HG02678 (cell line): ENCODE results near the gene ZCCHC8.
A peak's percentile ranks its signal among the peaks of the same experiment; 100 is the strongest.

Experiments used
- ATAC-seq: cut with Tn5 transposase; IDR thresholded peaks from one replicate; pipeline ENCODE4 v1.9.1; 2021; ENCODE audit warnings: mild to moderate bottlenecking, moderate library complexity; ENCODE audit not compliant: unreplicated experiment

The ZCCHC8 gene

GRCh38 chr12:122500685-122501488 lies at the start of gene ZCCHC8:
Gene ZCCHC8 (minus strand): TSS chr12:122500932. CDS start chr12:122500840, 92 bp downstream.
- peak; percentile 96 for ATAC-seq

- no peak for ATAC-seq
Measured at GRCh38 chr12:122547330-122547729, 46.6 kb upstream of the ZCCHC8 start.

- ATAC-seq, result peak; percentile 82
Measured at GRCh38 chr12:122545855-122546254, 45.1 kb upstream of the ZCCHC8 start.

GRCh38 chr12:122544537-122544936 lies 43.8 kb upstream of the ZCCHC8 start:
- ATAC-seq, result no peak

- ATAC-seq, result no peak
Measured at GRCh38 chr12:122538496-122538895, 37.8 kb upstream of the ZCCHC8 start.

GRCh38 chr12:122537021-122537420 lies 36.3 kb upstream of the ZCCHC8 start:
- ATAC-seq, result no peak

- ATAC-seq, result no peak
Measured at GRCh38 chr12:122533856-122534255, 33.1 kb upstream of the ZCCHC8 start.

- ATAC-seq, result no peak
Measured at GRCh38 chr12:122528992-122529391, 28.3 kb upstream of the ZCCHC8 start.

GRCh38 chr12:122528582-122528981 lies 27.9 kb upstream of the ZCCHC8 start:
- no peak for ATAC-seq

- ATAC-seq, result no peak
Measured at GRCh38 chr12:122527478-122527944, 26.8 kb upstream of the ZCCHC8 start.

GRCh38 chr12:122526683-122527477 lies 26.1 kb upstream of the ZCCHC8 start, which contains the start of the genes KNTC1 and RSRC2:
Gene KNTC1 (plus strand): TSS chr12:122527249. CDS start chr12:122530064, 2,815 bp downstream.
Gene RSRC2 (minus strand): TSS chr12:122526936. CDS start chr12:122526853, 83 bp downstream.
- peak; percentile 93 for ATAC-seq

GRCh38 chr12:122523846-122524718 lies 23.4 kb upstream of the ZCCHC8 start:
- ATAC-seq, result no peak

- no peak for ATAC-seq
Measured at GRCh38 chr12:122523280-122523679, 22.5 kb upstream of the ZCCHC8 start.

- no peak for ATAC-seq
Measured at GRCh38 chr12:122520676-122521075, 19.9 kb upstream of the ZCCHC8 start.

GRCh38 chr12:122519418-122519817 lies 18.7 kb upstream of the ZCCHC8 start:
- no peak for ATAC-seq

- ATAC-seq, result no peak
Measured at GRCh38 chr12:122518908-122519307, 18.2 kb upstream of the ZCCHC8 start.

GRCh38 chr12:122517877-122518276 lies 17.1 kb upstream of the ZCCHC8 start:
- no peak for ATAC-seq

GRCh38 chr12:122516544-122517361 lies 16.0 kb upstream of the ZCCHC8 start:
- no peak for ATAC-seq

- no peak for ATAC-seq
Measured at GRCh38 chr12:122515275-122515674, 14.5 kb upstream of the ZCCHC8 start.

- no peak for ATAC-seq
Measured at GRCh38 chr12:122513660-122514059, 12.9 kb upstream of the ZCCHC8 start.
